Jurkat, Clone E6-1 (cell line): ENCODE results near the gene DYNC1LI1.

ENCODE experiments used
- DNase-seq: peaks from one replicate; pipeline ENCODE4 v3.0.0-alpha.2; 2011; ENCODE audit warnings: low read depth, low spot score
- H3K4me3 ChIP-seq: 2 replicates; pipeline ENCODE4 v1.5.1; 2011; ENCODE audit warnings: mild to moderate bottlenecking, low read length, control low read depth, moderate library complexity

DYNC1LI1 gene

GRCh38 chr3:32500231-32500630, 70.4 kb downstream of the DYNC1LI1 start:
- DNase-seq: no peak
- H3K4me3 ChIP-seq: no peak overlapping the region

DNA sequence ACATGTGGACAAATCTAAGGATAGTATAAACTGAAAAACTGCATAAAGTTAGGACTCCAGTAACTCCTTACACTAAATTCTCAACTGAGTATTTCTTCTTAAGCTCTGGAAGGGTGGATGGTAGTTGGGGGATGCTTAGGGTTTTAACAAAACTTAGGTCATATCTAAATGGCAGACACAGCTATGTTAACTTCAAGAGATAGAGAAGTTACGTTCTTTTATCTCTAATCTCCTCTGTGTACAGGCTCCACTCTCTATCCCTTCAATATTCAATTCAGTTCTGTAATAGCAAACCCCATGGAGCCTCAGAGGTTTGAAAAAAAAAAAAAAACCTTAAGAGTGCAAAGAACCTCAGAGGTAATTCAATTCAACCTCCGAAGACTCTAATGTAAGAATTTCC, 71.1 kb downstream of the DYNC1LI1 start:
- no peak for DNase-seq
- no peak overlapping the region for H3K4me3 ChIP-seq

GRCh38 chr3:32498992-32499391, 71.7 kb downstream of the DYNC1LI1 start:
- no peak overlapping the region for H3K4me3 ChIP-seq
- DNase-seq: no peak

DNA sequence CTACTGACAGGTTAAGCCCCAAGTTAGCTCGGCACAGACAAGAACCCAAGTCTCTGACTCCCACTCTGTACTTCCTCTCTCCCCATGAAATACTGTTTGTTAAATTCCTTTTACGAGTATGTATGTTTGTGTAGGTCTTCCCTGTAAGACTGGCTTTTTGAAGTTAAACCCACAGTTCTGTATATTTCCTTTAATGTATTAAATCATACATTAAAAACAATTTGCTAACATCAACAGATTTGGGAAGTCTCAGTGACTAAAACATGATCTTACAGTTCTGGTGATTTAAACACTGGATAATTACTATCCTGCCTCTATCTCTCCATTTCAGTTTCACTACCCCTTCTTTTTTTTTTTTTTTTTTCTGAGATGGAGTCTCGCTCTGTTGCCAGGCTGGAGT, 72.4 kb downstream of the DYNC1LI1 start:
- no peak overlapping the region for H3K4me3 ChIP-seq
- no peak for DNase-seq

GRCh38 chr3:32495609-32496008, 75.0 kb downstream of the DYNC1LI1 start:
- H3K4me3 ChIP-seq: no peak overlapping the region
- no peak for DNase-seq

DNA sequence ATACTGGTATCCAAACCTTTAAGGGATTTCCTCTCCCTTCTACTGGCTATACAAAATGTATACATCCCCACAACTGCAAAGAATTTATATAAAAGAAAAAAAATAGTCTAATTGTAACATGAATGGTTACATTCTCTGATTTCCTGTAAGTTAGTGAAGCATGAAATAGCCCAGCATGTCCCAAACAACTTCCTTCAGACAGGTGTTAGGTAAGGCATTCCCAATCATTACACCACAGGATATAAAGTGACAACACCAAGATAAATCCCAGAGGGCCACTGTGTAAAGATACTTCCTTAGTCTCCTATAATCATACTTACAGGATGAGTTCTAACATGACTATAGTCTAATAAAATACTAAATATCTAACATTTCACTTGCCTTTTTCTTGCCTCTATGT, 75.6 kb downstream of the DYNC1LI1 start:
- no peak for DNase-seq
- H3K4me3 ChIP-seq: no peak overlapping the region

DNA sequence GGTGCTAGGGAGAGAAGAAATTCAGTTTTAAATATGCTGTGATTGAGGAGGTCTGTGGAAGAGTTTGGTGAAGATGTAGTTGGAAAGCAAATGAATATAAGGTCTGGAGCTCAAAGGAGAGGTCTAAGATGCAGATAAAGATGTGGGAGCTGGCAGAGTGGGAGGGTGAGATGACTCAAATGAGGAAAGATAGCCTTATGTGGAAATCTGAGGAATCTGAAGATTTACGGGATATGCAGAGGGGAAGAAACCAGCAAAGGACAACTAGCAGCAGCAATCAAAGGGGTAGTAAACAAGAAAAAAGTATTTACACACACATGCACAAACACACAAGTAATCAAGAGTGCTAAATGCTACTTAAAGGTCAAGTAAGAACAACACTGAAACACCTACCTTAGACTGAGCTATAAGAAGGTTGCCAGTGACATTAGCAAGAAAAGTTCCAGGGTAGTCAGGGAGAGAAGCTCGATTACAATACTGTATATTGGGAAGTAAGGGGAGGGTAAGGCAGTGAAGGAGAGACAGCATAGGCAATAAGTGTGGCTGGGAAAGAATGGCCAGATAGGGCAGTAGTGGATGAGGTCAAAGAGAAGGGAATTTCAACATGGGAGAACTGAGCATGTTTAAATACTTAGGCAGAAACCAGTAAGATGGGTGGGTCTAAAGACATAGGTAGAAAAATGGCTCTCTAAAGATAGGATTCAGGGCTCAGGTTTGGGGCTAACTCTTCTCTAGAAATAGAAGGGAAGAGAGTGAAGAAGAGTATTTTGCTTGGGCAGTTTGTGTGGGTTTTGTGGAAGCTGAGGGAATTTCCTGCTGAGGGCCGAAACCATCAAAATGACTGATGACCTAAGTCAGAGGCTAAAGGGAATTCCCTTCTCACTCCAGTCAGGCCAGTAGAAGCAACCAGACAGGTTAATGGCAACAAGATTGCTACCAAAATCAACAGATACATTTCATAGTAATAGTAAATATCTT, 76.9 kb downstream of the DYNC1LI1 start:
- no peak overlapping the region for H3K4me3 ChIP-seq
- no peak for DNase-seq

DNA sequence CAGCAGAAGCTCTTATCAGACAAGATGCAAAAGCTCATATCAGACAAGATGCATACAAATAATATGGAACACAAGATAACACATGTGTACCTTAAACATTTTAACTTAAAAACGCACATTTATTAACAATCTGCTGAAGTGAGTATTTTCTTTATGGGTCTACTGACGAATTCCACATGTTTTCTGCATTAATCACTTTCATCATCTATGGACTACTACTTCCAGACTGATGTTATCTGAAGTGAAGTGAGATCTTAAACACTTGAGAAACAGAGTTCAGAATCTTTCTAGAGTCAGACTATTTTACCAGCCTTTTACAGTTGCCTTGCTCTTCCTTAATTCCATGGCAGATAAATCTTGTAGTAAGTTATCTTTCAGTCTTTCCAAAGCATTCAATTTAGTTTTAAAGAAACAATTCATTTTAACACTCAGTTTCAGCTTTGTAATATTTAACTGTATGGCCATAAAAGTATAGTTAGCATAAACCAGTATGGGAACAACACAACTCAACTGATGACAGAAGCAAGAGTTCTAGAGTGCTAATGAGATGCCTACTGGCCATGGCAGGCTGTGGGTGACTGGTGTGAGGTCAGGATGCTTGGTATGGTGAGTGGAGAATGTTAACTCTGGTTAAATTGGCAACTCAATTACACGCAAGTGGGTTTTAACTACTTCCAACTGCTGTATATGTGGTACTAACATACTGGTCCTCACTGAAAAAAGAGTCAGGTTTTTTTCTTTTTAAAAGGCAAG, 77.8 kb downstream of the DYNC1LI1 start:
- DNase-seq: no peak
- no peak overlapping the region for H3K4me3 ChIP-seq

DNA sequence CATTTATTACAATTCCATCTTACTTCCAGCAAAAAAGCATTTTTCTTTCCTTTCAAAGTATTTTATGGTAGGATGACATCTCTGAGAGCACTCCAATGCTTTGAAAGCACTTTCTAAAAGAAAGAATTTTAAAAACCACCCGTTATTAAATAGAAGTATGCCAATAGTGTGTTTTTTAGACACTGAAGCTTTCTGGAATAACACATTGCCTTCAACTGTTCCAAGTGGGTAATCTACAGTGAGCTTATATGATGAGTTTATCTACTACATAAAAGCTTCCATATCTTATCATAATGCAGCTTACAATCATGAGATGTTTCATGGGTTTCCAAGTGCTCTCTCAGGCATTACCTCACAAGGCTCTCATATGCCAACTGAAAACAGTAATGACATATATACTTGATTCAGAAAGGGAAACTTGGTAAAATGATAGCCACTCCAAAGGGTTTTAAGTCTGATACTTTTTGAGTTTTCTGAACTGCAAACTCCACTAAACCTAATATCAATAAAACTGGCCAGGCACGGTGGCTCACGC, 82.1 kb downstream of the DYNC1LI1 start:
- DNase-seq: no peak

GRCh38 chr3:32487781-32488473, 82.7 kb downstream of the DYNC1LI1 start:
- no peak for DNase-seq
- H3K4me3 ChIP-seq: no peak overlapping the region

More for the DNA sequence above, 82.1 kb downstream of the DYNC1LI1 start:
- H3K4me3 ChIP-seq: no peak overlapping the region

DNA sequence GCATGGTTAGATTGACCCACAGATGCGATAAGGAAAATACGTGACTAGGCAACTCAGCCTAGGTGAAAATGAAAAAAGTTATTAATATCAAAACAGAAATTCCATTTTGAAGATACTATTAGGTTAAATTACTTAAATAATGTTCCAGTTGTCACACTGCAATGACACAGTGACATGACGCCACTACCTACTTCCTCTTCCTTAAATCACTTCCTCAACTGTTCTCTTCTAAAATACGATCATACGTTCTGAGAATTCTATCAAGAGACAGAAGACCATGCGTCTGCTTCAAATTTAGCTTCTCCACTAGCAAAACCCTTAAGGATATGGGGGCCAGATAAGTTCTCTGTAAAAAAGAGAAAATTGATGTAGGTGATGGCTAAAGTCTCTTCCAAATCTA, 86.2 kb downstream of the DYNC1LI1 start:
- DNase-seq: no peak

GRCh38 chr3:32483772-32484171, 86.9 kb downstream of the DYNC1LI1 start:
- DNase-seq: no peak
- no peak overlapping the region for H3K4me3 ChIP-seq

More for the DNA sequence above, 86.2 kb downstream of the DYNC1LI1 start:
- H3K4me3 ChIP-seq: no peak overlapping the region

DNA sequence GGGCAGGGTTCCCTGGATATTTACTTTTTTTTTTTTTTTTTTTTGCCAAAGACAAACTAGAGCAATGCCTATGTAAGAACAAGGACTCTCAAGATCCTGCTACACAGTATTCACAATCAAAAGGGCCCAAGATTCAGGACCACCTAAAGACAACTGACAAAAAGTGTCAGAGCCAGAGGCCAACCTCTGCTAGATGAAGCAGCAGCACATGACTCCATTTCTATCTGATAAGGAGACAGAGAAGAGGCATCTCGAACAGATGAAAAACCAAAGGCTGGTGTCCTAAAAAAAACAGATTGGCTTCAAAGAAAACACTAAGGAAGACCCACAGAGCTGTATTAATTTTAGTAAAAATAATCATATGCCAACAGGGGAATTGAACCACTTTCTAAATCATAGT, 88.0 kb downstream of the DYNC1LI1 start:
- DNase-seq: no peak
- H3K4me3 ChIP-seq: no peak overlapping the region

DNA sequence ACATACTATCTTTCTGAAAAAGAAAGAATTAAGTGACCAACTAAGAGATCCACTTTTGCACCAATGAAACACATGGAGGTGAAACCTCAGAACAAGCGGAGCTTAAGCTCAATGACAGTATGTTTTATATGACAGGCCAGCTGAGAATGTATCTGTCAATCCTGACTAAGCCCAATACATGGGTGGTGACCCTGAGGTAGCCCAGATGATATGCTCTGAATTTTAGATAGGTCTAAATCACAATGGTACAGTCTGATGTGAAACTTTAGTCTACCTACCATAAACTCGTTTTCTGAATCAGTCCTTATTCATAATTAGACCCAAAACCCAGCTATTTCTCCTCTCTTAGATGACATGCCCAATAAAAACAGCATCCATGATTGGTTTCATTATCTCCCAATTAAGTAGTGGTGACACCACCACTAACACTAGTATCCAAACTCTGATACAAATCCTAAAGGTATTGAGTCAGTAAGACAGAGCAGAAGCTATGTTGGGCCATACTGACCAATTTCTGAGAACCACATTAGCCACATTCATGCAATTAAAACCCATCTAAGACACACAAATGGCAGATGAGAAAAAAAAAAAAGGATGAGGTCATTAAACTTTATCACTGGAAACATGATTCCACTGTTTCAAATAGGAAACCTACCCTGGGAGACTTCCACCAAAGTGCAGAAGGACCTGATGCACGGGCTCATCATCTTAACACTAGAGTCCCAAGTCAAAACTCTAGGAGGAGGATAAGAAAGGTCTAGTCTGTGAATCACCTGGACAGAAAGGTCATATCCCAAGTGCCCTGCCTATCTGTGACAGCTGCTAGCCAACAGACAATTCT, 88.6 kb downstream of the DYNC1LI1 start:
- H3K4me3 ChIP-seq: no peak overlapping the region
- no peak for DNase-seq

DNA sequence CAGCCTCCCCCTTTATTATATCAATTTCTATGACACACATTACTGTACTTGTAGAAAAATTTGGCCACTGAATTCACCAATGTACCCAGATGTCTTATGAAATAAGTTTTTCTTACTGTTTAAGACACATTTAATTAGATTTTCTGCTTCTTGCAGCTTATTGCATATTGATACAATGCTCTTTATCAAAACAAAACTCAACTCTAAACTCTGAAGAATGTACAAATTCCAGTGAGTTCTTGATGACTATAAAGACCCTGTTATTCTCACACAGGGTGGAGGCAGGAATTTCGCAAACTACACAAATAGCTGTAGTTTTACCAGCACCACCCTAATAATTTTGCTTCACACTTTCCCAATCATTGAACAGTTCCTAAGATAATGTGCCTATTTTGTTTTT, 90.1 kb downstream of the DYNC1LI1 start:
- no peak for DNase-seq
- H3K4me3 ChIP-seq: no peak overlapping the region
